ENCODE measurements around the gene C10orf90.

DNA sequence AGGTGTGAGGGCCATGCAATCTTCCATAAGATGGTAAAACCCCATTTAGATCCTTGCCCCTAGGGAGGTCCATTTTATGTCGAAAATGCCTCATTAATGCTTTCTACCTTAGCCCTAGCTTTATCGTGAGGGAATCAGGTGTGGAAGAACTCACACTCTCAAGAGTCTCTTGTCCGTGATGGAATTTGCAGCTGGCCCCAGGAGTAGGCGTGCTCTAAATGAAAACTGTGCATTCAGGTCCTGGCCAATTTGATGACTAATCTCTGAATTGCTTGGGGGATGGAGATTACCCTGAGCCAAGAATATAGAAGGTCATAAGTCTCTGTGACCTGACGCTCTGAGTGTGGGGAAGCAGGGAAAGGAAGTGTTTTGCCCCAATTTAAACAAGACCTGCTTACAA lies 6.6 kb downstream of the C10orf90 start:
- TF ChIP-seq, protein P1, sequence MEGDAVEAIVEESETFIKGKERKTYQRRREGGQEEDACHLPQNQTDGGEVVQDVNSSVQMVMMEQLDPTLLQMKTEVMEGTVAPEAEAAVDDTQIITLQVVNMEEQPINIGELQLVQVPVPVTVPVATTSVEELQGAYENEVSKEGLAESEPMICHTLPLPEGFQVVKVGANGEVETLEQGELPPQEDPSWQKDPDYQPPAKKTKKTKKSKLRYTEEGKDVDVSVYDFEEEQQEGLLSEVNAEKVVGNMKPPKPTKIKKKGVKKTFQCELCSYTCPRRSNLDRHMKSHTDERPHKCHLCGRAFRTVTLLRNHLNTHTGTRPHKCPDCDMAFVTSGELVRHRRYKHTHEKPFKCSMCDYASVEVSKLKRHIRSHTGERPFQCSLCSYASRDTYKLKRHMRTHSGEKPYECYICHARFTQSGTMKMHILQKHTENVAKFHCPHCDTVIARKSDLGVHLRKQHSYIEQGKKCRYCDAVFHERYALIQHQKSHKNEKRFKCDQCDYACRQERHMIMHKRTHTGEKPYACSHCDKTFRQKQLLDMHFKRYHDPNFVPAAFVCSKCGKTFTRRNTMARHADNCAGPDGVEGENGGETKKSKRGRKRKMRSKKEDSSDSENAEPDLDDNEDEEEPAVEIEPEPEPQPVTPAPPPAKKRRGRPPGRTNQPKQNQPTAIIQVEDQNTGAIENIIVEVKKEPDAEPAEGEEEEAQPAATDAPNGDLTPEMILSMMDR (IDR thresholded peaks at IDR 0.05): no peak
- no peak for TF ChIP-seq POLR2A (IDR thresholded peaks at IDR 0.05)
- TF ChIP-seq EP300 (IDR thresholded peaks at IDR 0.05): no peak
